ENCODE results near the gene SLC13A2. TPM values are rescaled to one million over a fixed set of nuclear protein-coding genes. Genes with fewer than 3 reads are reported as not detected.

SLC13A2 gene
- total RNA-seq, 6 donors from 2014 or later, result 0.10 to 0.61 (median 0.14) TPM; not detected in 3

DNA sequence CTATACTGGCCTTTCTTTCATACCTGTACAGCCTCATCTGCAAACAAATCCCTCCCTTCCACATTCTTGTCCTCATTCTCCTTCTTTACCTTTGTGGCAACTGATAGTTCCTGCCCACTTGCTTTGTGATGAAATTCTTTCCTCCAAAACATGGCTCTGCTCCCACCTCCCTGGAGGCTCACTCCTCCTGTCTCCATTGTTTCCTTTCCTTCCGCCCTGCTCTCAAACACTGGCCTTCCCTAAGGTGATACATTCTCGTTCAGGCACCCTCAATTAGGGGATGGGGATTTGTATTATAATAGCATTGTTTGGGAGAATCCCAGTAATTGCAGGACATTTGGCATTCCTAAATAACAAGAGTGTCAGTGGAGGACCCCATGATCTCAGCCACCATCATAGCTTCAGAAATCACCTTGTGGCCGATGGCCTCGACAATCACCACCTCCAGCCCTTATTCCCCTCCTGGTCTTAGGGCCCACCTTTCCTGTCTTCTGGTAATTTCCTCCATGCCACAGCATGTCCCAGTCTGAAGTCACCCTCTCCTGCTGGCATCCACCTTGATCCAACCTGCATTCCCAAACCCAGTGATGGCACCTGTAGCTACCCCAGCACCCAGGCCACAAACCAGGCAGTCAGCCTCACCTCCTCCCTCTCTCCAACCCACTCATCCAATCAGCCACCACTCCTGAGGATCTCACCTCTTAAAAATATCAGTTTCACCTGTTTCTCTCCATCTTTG, 71.1 kb downstream of the SLC13A2 start:
- ATAC-seq (ENCODE audit: low FRiP score in 2 of 2), result no peak
- 87 to 92% methylated on average over 4 of the region's 4 CpGs for WGBS, 2 donors
- H3K4me1 ChIP-seq, result peaks cover 2 to 18% (median 6%) of the 10 kb centered on the region in 4 donors
- peaks cover 0 to 11% (median 5%) of the 10 kb centered on the region in 4 donors for H3K36me3 ChIP-seq
- no peak overlapping the region for H3K4me3 ChIP-seq
- no peak for DNase-seq
- TF ChIP-seq EP300 (IDR thresholded peaks at IDR 0.05), result no peak
- TF ChIP-seq, protein P1, sequence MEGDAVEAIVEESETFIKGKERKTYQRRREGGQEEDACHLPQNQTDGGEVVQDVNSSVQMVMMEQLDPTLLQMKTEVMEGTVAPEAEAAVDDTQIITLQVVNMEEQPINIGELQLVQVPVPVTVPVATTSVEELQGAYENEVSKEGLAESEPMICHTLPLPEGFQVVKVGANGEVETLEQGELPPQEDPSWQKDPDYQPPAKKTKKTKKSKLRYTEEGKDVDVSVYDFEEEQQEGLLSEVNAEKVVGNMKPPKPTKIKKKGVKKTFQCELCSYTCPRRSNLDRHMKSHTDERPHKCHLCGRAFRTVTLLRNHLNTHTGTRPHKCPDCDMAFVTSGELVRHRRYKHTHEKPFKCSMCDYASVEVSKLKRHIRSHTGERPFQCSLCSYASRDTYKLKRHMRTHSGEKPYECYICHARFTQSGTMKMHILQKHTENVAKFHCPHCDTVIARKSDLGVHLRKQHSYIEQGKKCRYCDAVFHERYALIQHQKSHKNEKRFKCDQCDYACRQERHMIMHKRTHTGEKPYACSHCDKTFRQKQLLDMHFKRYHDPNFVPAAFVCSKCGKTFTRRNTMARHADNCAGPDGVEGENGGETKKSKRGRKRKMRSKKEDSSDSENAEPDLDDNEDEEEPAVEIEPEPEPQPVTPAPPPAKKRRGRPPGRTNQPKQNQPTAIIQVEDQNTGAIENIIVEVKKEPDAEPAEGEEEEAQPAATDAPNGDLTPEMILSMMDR (IDR thresholded peaks at IDR 0.05), result no peak
- no peak for TF ChIP-seq POLR2AphosphoS5 (IDR thresholded peaks at IDR 0.05)
- TF ChIP-seq POLR2A (IDR thresholded peaks at IDR 0.05), result no peak
- H3K27me3 ChIP-seq, result no peaks in the 10 kb centered on the region
- H3K27ac ChIP-seq, result no peak overlapping the region
- H3K9me3 ChIP-seq, result no peaks in the 10 kb centered on the region

DNA sequence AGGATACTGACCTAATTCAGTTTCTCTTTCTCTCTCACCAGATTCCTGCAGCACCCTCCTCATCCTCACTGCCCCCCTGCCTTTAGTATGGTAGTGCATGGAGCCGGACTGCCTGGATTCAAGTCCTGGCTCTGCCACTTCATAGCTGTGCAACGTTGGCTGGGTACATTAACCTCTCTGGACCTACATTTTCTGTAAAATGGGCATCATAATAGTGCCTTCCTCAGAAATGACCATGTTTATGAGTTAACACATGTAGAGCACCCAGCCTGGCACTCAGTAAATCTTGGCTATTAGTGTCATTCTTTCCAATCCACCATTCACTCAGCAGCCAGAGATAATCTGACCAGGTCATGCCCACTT, 71.7 kb downstream of the SLC13A2 start:
- H3K27ac ChIP-seq, result no peak overlapping the region
- no peak overlapping the region for H3K4me3 ChIP-seq
- peaks cover 0 to 11% (median 5%) of the 10 kb centered on the region in 4 donors for H3K36me3 ChIP-seq
- TF ChIP-seq POLR2A (IDR thresholded peaks at IDR 0.05) (no peak), POLR2AphosphoS5 (IDR thresholded peaks at IDR 0.05) (no peak), EP300 (IDR thresholded peaks at IDR 0.05) (no peak)
- TF ChIP-seq, protein P1 (IDR thresholded peaks at IDR 0.05), result no peak
- peaks cover 5 to 23% (median 8%) of the 10 kb centered on the region in 4 donors for H3K4me1 ChIP-seq
- ATAC-seq (ENCODE audit: low FRiP score in 2 of 2) (no peak), DNase-seq (no peak)
- no peaks in the 10 kb centered on the region for H3K27me3 ChIP-seq
- H3K9me3 ChIP-seq, result no peaks in the 10 kb centered on the region
- 72 to 84% methylated on average over 2 of the region's 2 CpGs for WGBS, 2 donors

DNA sequence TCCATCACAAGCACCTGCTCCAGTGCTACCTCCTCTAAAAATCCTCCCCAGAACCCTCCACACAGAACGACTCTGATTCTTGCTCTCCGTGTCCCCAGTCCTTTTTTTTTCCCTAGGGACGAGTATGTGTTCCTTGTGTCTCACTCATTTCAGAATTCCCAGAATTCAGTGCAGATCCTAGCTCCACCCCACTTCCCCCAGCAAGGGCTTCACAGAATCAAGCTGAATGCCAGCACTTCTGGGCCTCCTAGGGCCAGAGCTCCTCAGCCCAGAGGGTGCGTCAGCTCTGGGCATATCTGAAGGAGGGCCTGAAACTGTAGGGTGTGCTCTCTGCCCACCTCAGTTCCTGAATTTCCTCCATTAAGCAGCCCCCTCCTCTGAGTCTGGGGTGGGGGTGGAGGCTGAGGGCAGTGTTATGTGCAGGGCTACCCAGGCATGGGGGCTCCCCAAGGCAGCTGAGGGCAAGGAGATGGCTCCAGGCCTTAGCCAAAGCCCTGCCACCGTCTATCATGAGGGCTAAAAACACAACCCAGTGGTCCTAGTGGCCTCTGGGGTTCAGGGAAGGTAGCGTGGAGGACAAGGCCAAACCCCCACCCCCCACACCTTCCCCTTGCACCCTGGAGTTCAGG, 72.5 kb downstream of the SLC13A2 start:
- H3K4me1 ChIP-seq, result peaks cover 6 to 27% (median 8%) of the 10 kb centered on the region in 4 donors
- H3K9me3 ChIP-seq, result no peaks in the 10 kb centered on the region
- 69 to 71% methylated on average over 4 to 6 of the region's 6 CpGs for WGBS, 2 donors
- H3K27ac ChIP-seq, result no peak overlapping the region
- peaks cover 0 to 11% (median 5%) of the 10 kb centered on the region in 4 donors for H3K36me3 ChIP-seq
- ATAC-seq (ENCODE audit: low FRiP score in 2 of 2) (no peak), DNase-seq (no peak)
- H3K4me3 ChIP-seq, result no peak overlapping the region
- TF ChIP-seq POLR2AphosphoS5 (IDR thresholded peaks at IDR 0.05), result no peak
- TF ChIP-seq POLR2A (IDR thresholded peaks at IDR 0.05), result no peak
- no peak for TF ChIP-seq EP300 (IDR thresholded peaks at IDR 0.05)
- TF ChIP-seq, protein P1 (IDR thresholded peaks at IDR 0.05), result no peak
- no peaks in the 10 kb centered on the region for H3K27me3 ChIP-seq

DNA sequence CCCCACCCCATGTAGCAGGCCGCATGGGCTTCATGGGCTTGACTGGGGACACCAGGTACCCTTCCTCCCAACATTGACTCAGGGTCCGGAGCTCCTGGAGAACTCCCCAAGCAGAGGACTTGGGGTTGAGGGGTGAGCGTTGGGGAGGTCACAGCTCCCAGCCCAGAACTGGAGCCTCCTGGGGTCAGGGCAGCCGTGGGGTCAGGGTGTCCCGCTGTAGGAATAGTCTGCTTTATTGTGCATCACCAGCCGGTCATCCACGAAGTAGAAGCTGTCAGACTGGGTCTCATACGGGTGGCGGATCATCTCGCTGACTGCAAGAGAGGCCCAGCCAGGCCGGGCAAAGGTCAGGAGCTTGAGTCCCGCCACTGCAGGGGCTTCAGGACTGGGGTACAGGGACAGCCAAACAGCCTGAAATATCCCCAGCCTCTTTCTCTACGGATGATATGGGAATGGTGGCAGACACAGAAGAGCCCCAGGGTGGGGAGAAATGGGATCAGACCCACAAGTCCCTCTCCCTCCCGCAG, 73.7 kb downstream of the SLC13A2 start:
- H3K27ac ChIP-seq, result peak overlapping the region in 3 of 4 donors; percentile 45 to 81 (median 67)
- WGBS, 2 donors, result 81 to 88% methylated on average over 2 to 14 of the region's 14 CpGs
- ATAC-seq (ENCODE audit: low FRiP score in 2 of 2), result no peak
- H3K9me3 ChIP-seq, result no peaks in the 10 kb centered on the region
- no peaks in the 10 kb centered on the region for H3K27me3 ChIP-seq
- peaks cover 15 to 40% (median 18%) of the 10 kb centered on the region in 4 donors for H3K4me1 ChIP-seq
- DNase-seq, result no peak
- H3K4me3 ChIP-seq, result no peak overlapping the region
- peaks cover 0 to 11% (median 5%) of the 10 kb centered on the region in 4 donors for H3K36me3 ChIP-seq
- no peak for TF ChIP-seq POLR2A (IDR thresholded peaks at IDR 0.05)
- no peak for TF ChIP-seq EP300 (IDR thresholded peaks at IDR 0.05)
- no peak for TF ChIP-seq POLR2AphosphoS5 (IDR thresholded peaks at IDR 0.05)
- TF ChIP-seq, protein P1 (IDR thresholded peaks at IDR 0.05), result no peak

Other genes starting within 250 kb of the SLC13A2 start
- gene TMEM97, start 154.4 kb upstream of the SLC13A2 start, total RNA-seq, result 10 to 100 TPM; 19.8 to 47.9 (median 37.6) TPM
- 10 to 100 TPM; 28.6 to 60.8 (median 44.3) TPM for gene IFT20, start 138.2 kb upstream of the SLC13A2 start, total RNA-seq
- 10 to 100 TPM; 27.2 to 74.3 (median 46.4) TPM for gene TNFAIP1, start 137.9 kb upstream of the SLC13A2 start, total RNA-seq
- gene POLDIP2, start 116.1 kb upstream of the SLC13A2 start, total RNA-seq, result 10 to 100 TPM; 50.3 to 74.5 (median 60.0) TPM
- gene SEBOX, start 108.4 kb upstream of the SLC13A2 start, total RNA-seq, result not detected
- 1 to 10 TPM in 4 of 6 donors, under 1 TPM in 1, not detected in 1; 0.67 to 6.4 (median 2.3) TPM for gene VTN, start 103.3 kb upstream of the SLC13A2 start, total RNA-seq
- 10 to 100 TPM; 10.3 to 33.5 (median 13.9) TPM for gene SARM1, start 102.0 kb upstream of the SLC13A2 start, total RNA-seq
- 10 to 100 TPM; 15.0 to 44.0 (median 19.8) TPM for gene SLC46A1, start 67.4 kb upstream of the SLC13A2 start, total RNA-seq
- gene FOXN1, start 32.7 kb downstream of the SLC13A2 start, total RNA-seq, result under 1 TPM in 2 of 6 donors, not detected in 4; 0.07 to 0.54 TPM
- 10 to 100 TPM; 17.0 to 43.0 (median 25.6) TPM for gene UNC119, start 79.0 kb downstream of the SLC13A2 start, total RNA-seq
- gene PIGS, start 97.9 kb downstream of the SLC13A2 start, total RNA-seq, result 10 to 100 TPM; 36.7 to 69.6 (median 58.1) TPM
- gene ALDOC, start 103.3 kb downstream of the SLC13A2 start, total RNA-seq, result 10 to 100 TPM in 5 of 6 donors, 1 to 10 TPM in 1; 6.3 to 19.2 (median 14.2) TPM
- gene SPAG5, start 125.4 kb downstream of the SLC13A2 start, total RNA-seq, result 10 to 100 TPM in 1 of 6 donors, 1 to 10 TPM in 5; 4.4 to 34.6 (median 7.4) TPM
- gene RSKR, start 140.5 kb downstream of the SLC13A2 start, total RNA-seq, result 10 to 100 TPM in 3 of 6 donors, 1 to 10 TPM in 3; 7.9 to 49.2 (median 11.7) TPM
- 100 to 1,000 TPM in 5 of 6 donors, 10 to 100 TPM in 1; 98.1 to 250 (median 131) TPM for gene BLTP2, start 171.5 kb downstream of the SLC13A2 start, total RNA-seq
- gene SDF2, start 188.3 kb downstream of the SLC13A2 start, total RNA-seq, result 10 to 100 TPM; 43.2 to 91.1 (median 52.5) TPM
- 100 to 1,000 TPM in 1 of 6 donors, 10 to 100 TPM in 5; 57.3 to 128 (median 71.5) TPM for gene SUPT6H, start 188.6 kb downstream of the SLC13A2 start, total RNA-seq
- gene PROCA1, start 238.2 kb downstream of the SLC13A2 start, total RNA-seq, result 10 to 100 TPM in 2 of 6 donors, 1 to 10 TPM in 4; 1.2 to 11.5 (median 3.4) TPM
- gene RAB34, start 244.2 kb downstream of the SLC13A2 start, total RNA-seq, result 100 to 1,000 TPM in 2 of 6 donors, 10 to 100 TPM in 4; 69.5 to 123 (median 85.5) TPM
- 1,000 to 10,000 TPM in 2 of 6 donors, 100 to 1,000 TPM in 4; 206 to 1,142 (median 416) TPM for gene RPL23A, start 246.3 kb downstream of the SLC13A2 start, total RNA-seq

All from upper lobe of left lung (tissue), 6 donors.